ENCODE measurements around the gene TM9SF1. TPM values are rescaled to one million over a fixed set of nuclear protein-coding genes. Genes with fewer than 3 reads are reported as not detected.

The TM9SF1 gene
- total and polyA plus RNA-seq, 2 of the 13 experiments (the other 11 are each of a cell fraction or from before 2014, with no cell fraction given), result 83.2 to 110 TPM

- TF ChIP-seq, protein P1, sequence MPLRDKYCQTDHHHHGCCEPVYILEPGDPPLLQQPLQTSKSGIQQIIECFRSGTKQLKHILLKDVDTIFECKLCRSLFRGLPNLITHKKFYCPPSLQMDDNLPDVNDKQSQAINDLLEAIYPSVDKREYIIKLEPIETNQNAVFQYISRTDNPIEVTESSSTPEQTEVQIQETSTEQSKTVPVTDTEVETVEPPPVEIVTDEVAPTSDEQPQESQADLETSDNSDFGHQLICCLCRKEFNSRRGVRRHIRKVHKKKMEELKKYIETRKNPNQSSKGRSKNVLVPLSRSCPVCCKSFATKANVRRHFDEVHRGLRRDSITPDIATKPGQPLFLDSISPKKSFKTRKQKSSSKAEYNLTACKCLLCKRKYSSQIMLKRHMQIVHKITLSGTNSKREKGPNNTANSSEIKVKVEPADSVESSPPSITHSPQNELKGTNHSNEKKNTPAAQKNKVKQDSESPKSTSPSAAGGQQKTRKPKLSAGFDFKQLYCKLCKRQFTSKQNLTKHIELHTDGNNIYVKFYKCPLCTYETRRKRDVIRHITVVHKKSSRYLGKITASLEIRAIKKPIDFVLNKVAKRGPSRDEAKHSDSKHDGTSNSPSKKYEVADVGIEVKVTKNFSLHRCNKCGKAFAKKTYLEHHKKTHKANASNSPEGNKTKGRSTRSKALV (CRISPR knock-in tag; IDR thresholded peaks at IDR 0.05), result peak; percentile 97
- TF ChIP-seq ATF7 (IDR thresholded peaks at IDR 0.05) (no peak), ATF7 (CRISPR knock-in tag; IDR thresholded peaks at IDR 0.05) (peak; percentile 42), GLI4 (CRISPR knock-in tag; IDR thresholded peaks at IDR 0.05; ENCODE audit: borderline replicate concordance) (peak; percentile 98; the same call in 1 of the 2 replicates), XBP1 (CRISPR knock-in tag; IDR thresholded peaks at IDR 0.05) (peak; percentile 89), STAT6 (CRISPR knock-in tag; IDR thresholded peaks at IDR 0.05; ENCODE audit: borderline replicate concordance) (peak; percentile 100; the same call in 1 of the 2 replicates), ELF4 (CRISPR knock-in tag; IDR thresholded peaks at IDR 0.05; ENCODE audit: borderline replicate concordance) (no peak; the same call in 1 of the 2 replicates), SP2 (CRISPR knock-in tag; IDR thresholded peaks at IDR 0.05) (peak; percentile 86), ZNF777 (CRISPR knock-in tag; IDR thresholded peaks at IDR 0.05) (peak; percentile 83), MATR3 (CRISPR knock-in tag; IDR thresholded peaks at IDR 0.05) (peak; percentile 12; the same call in 1 of the 2 replicates), KMT2B (CRISPR knock-in tag; IDR thresholded peaks at IDR 0.05) (peak; percentile 99), ZNF160 (CRISPR knock-in tag; IDR thresholded peaks at IDR 0.05) (peak; percentile 90), GPN1 (CRISPR knock-in tag; IDR thresholded peaks at IDR 0.05; ENCODE audit: borderline replicate concordance) (no peak; the same call in 1 of the 2 replicates), ZNF773 (CRISPR knock-in tag; IDR thresholded peaks at IDR 0.05; ENCODE audit: borderline replicate concordance) (peak; percentile 93), ZMYM4 (CRISPR knock-in tag; IDR thresholded peaks at IDR 0.05) (peak; percentile 98), GABPB1 (CRISPR knock-in tag; IDR thresholded peaks at IDR 0.05) (peak; percentile 99), ZNF383 (CRISPR knock-in tag; IDR thresholded peaks at IDR 0.05; ENCODE audit: borderline replicate concordance) (peak; percentile 95), THAP11 (CRISPR knock-in tag; IDR thresholded peaks at IDR 0.05) (peak; percentile 98), SETDB1 (CRISPR knock-in tag; IDR thresholded peaks at IDR 0.05; ENCODE audit: borderline replicate concordance) (no peak)
- TF ChIP-seq, protein P2, sequence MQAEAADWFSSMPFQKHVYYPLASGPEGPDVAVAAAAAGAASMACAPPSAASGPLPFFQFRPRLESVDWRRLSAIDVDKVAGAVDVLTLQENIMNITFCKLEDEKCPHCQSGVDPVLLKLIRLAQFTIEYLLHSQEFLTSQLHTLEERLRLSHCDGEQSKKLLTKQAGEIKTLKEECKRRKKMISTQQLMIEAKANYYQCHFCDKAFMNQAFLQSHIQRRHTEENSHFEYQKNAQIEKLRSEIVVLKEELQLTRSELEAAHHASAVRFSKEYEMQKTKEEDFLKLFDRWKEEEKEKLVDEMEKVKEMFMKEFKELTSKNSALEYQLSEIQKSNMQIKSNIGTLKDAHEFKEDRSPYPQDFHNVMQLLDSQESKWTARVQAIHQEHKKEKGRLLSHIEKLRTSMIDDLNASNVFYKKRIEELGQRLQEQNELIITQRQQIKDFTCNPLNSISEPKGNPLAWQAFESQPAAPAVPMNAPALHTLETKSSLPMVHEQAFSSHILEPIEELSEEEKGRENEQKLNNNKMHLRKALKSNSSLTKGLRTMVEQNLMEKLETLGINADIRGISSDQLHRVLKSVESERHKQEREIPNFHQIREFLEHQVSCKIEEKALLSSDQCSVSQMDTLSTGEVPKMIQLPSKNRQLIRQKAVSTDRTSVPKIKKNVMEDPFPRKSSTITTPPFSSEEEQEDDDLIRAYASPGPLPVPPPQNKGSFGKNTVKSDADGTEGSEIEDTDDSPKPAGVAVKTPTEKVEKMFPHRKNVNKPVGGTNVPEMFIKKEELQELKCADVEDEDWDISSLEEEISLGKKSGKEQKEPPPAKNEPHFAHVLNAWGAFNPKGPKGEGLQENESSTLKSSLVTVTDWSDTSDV (CRISPR knock-in tag; IDR thresholded peaks at IDR 0.05), result peak; percentile 98; the same call in 1 of the 2 replicates
- TF ChIP-seq, protein P3, sequence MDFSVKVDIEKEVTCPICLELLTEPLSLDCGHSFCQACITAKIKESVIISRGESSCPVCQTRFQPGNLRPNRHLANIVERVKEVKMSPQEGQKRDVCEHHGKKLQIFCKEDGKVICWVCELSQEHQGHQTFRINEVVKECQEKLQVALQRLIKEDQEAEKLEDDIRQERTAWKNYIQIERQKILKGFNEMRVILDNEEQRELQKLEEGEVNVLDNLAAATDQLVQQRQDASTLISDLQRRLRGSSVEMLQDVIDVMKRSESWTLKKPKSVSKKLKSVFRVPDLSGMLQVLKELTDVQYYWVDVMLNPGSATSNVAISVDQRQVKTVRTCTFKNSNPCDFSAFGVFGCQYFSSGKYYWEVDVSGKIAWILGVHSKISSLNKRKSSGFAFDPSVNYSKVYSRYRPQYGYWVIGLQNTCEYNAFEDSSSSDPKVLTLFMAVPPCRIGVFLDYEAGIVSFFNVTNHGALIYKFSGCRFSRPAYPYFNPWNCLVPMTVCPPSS (IDR thresholded peaks at IDR 0.05), result no peak
Observed at GRCh38 chr14:24188251-24189058, 6.8 kb downstream of the TM9SF1 start, which contains the start of gene IPO4 (continued).
